Stimulated activated naive CD8-positive, alpha-beta T cell treated with anti-CD3 and anti-CD28 coated beads, Interleukin-15, amount 100 ng/mL, for 72 hours (primary cell): ENCODE measurements around the gene TTC33.
A peak's percentile ranks its signal among the peaks of the same experiment; 100 is the strongest.

ENCODE experiments used
- ATAC-seq: fragments of 150-1000 bp; cut with Tn5 transposase; 2 replicates; pipeline ENCODE4 v1.10.0; 2021; ENCODE audit warnings: mild to moderate bottlenecking, moderate library complexity
- DNase-seq, 2 donors: peaks; one replicate each; pipeline ENCODE4 v3.0.0; 2021 to 2022
- H3K27ac Mint-ChIP-seq, 2 donors: one replicate each; pipeline ENCODE4 v1.8.0; 2022; ENCODE audit warnings: mild to moderate bottlenecking in 2 of 2, mixed read lengths in 2 of 2, moderate library complexity in 2 of 2
- H3K27me3 Mint-ChIP-seq: one replicate; pipeline ENCODE4 v1.8.0; 2022; ENCODE audit warnings: mixed read lengths
- H3K4me1 Mint-ChIP-seq: one replicate; pipeline ENCODE4 v1.8.0; 2022; ENCODE audit warnings: mild to moderate bottlenecking, mixed read lengths
- H3K4me3 Mint-ChIP-seq, 2 donors: one replicate each; pipeline ENCODE4 v1.8.0; 2022; ENCODE audit warnings: mild to moderate bottlenecking in 2 of 2, mixed read lengths in 2 of 2, moderate library complexity in 1 of 2
- H3K9me3 Mint-ChIP-seq, 2 donors: one replicate each; pipeline ENCODE4 v1.8.0; 2022; ENCODE audit warnings: mixed read lengths in 2 of 2

The TTC33 gene

GRCh38 chr5:40634593-40634992 is 121.2 kb downstream of the TTC33 start:
- H3K4me1 Mint-ChIP-seq: peaks cover 20% of the 10 kb centered on the region
- H3K27ac Mint-ChIP-seq: no peak overlapping the region
- DNase-seq: no peak
- H3K4me3 Mint-ChIP-seq: no peak overlapping the region
- ATAC-seq: peak; percentile 35
- no peaks in the 10 kb centered on the region for H3K27me3 Mint-ChIP-seq
- H3K9me3 Mint-ChIP-seq: peaks cover 41 to 48% of the 10 kb centered on the region in 2 donors

DNA sequence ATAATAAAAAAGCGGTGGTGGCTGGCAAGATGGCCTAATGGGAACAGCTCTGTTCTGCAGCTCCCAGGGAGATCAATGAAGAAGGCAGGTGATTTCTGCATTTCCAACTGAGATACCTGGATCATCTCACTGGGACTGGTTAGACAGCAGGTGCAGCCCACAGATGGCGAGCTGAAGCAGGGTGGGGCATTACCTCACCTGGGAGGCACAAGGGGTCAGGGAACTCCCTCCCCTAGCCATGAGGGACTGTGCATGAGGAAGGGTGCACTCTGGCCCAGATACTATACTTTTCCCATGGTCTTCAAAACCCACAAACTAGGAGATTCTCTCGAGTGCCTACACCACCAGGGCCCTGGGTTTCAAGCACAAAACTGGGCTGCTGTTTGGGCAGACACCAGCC is 121.6 kb downstream of the TTC33 start:
- ATAC-seq (no peak), DNase-seq (no peak)
- Mint-ChIP-seq H3K9me3 (peaks cover 37 to 44% of the 10 kb centered on the region in 2 donors), H3K27me3 (no peaks in the 10 kb centered on the region), H3K4me1 (peaks cover 20% of the 10 kb centered on the region), H3K27ac (no peak overlapping the region), H3K4me3 (no peak overlapping the region)

- Mint-ChIP-seq H3K4me3 (no peak overlapping the region), H3K4me1 (peaks cover 26% of the 10 kb centered on the region), H3K27me3 (no peaks in the 10 kb centered on the region), H3K9me3 (peaks cover 13 to 22% of the 10 kb centered on the region in 2 donors), H3K27ac (no peak overlapping the region)
- no peak for DNase-seq
- ATAC-seq: no peak
These were observed 124.5 kb downstream of the TTC33 start for GRCh38 chr5:40631236-40631635.

- Mint-ChIP-seq H3K9me3 (peaks cover 4 to 11% of the 10 kb centered on the region in 2 donors), H3K4me3 (no peak overlapping the region), H3K27me3 (no peaks in the 10 kb centered on the region), H3K27ac (no peak overlapping the region), H3K4me1 (peaks cover 29% of the 10 kb centered on the region)
- no peak for ATAC-seq
- no peak for DNase-seq
These were observed 125.6 kb downstream of the TTC33 start for GRCh38 chr5:40630126-40630525.

DNA sequence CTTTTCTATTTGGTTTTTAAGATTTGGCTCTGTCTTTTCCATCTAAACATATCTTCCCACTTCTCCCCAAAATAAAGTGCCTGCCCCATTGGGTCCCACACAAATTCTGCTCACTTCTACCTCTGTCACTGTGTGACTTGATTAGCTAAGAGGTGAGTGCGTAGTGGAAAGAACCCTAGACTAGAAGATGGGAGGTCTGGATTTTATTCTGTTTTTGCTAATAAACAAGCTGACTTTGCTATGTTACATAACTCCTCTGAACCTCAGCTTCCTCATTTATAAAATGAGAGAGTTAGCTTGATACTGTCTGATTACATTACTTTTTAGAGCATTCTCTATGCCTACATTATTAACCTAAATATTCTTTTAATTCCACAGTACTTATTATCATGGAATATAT is 127.4 kb downstream of the TTC33 start:
- Mint-ChIP-seq H3K27ac (no peak overlapping the region), H3K27me3 (no peaks in the 10 kb centered on the region), H3K9me3 (peaks cover 4 to 7% of the 10 kb centered on the region in 2 donors), H3K4me1 (peaks cover 27% of the 10 kb centered on the region), H3K4me3 (no peak overlapping the region)
- no peak for DNase-seq
- no peak for ATAC-seq

DNA sequence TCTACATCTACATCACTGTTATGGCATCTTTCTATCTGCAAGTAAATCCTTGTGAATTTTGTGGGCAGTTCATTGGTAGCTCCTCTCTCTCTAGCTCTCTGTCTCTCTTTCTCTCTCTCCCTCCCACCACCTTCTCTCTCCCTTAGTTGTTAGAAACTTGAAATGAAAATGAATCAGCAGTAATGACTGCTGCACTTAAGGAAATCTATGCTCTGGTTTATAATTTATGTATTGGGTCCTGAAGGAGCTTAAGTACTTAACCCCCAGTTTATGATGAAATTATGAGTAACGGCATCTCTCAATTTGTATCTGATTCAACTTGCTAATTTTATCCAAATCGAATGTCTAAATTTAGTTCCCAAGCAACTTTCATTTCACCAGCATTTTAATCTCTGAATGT is 128.1 kb downstream of the TTC33 start:
- peaks cover 4 to 7% of the 10 kb centered on the region in 2 donors for H3K9me3 Mint-ChIP-seq
- DNase-seq (no peak), ATAC-seq (no peak)
- H3K27me3 Mint-ChIP-seq: no peaks in the 10 kb centered on the region
- H3K4me1 Mint-ChIP-seq: peaks cover 34% of the 10 kb centered on the region
- H3K4me3 Mint-ChIP-seq: no peak overlapping the region
- H3K27ac Mint-ChIP-seq: peak overlapping the region in 1 of 2 donors; percentile 24

DNA sequence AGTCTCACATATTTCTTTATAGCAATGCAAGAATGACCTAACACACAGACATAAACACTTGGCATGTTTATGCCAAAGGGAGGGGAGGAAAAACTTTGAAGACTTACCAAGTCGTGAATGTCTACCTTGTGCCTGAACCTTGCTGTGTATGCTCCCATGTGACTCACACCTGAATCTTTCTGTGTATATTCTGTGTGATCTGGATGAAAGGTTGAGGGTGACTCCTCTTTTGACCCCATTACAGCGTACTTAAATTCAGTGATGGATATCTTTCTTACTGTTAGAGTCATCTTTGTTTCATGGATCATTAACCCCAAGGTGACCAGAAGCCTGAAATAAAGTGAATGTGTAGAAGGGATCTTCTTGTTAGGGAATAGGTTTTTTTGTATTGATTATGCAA is 129.0 kb downstream of the TTC33 start:
- Mint-ChIP-seq H3K27me3 (no peaks in the 10 kb centered on the region), H3K4me1 (peaks cover 43% of the 10 kb centered on the region), H3K27ac (no peak overlapping the region), H3K9me3 (peaks cover 4 to 7% of the 10 kb centered on the region in 2 donors), H3K4me3 (no peak overlapping the region)
- ATAC-seq: no peak
- DNase-seq: no peak

DNA sequence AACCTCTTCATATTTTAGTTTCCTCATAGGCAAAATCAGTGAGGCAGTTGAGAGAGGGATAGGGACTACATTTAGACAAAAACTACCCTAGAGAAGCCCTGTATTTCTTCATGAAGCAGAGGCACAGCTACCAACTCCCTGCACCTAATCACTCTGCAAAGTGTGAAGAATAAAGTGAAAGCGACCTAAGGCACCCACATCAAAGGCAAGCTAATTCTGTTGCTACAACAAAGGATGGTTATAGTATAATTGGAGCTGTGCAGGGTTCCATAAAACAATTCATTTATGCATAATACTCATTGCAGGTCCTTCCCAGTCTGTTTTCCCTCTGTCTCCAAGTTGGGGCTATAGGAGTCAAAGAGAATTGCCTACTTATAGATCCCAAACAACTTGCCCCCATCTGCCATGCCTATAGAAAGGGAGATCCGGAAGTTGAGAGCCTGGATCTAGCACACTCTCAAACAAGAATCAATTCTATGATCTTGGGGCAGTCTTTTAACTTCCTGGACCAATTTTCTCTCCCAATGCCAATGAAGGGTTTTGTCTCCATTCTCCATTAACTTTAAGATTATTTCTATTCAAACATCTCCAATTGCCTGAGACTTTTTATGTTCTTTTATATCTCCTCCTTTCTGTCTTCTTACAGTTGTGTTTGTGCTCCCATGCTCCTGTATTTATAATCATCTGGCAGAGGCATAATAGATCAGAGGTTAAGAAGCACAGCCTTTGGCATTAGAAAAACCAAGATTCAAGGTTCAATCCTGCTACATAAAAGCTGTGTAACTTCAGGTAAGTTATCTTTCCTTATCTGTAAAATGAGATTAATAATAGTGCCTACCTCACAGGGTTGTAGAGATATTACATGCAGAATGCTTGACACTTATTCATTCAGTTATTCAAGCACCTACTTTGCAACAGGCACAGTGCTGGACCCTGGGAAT is 132.0 kb downstream of the TTC33 start:
- peak; percentile 86 for ATAC-seq
- peaks cover 7% of the 10 kb centered on the region for H3K27me3 Mint-ChIP-seq
- peak overlapping the region in 1 of 2 donors; percentile 23 for H3K27ac Mint-ChIP-seq
- DNase-seq: peak in 1 of 2 donors; percentile 10
- peaks cover 0 to 7% of the 10 kb centered on the region in 2 donors for H3K9me3 Mint-ChIP-seq
- no peak overlapping the region for H3K4me3 Mint-ChIP-seq
- H3K4me1 Mint-ChIP-seq: peaks cover 37% of the 10 kb centered on the region

- no peak for DNase-seq
- H3K4me3 Mint-ChIP-seq: no peak overlapping the region
- ATAC-seq: no peak
- peaks cover 7% of the 10 kb centered on the region for H3K27me3 Mint-ChIP-seq
- H3K9me3 Mint-ChIP-seq: peaks cover 0 to 7% of the 10 kb centered on the region in 2 donors
- peaks cover 33% of the 10 kb centered on the region for H3K4me1 Mint-ChIP-seq
- no peak overlapping the region for H3K27ac Mint-ChIP-seq
These were observed 133.1 kb downstream of the TTC33 start for GRCh38 chr5:40622463-40623252.

- Mint-ChIP-seq H3K4me3 (no peak overlapping the region), H3K27me3 (peaks cover 7% of the 10 kb centered on the region), H3K9me3 (no peaks in the 10 kb centered on the region), H3K4me1 (peaks cover 43% of the 10 kb centered on the region), H3K27ac (no peak overlapping the region)
- no peak for DNase-seq
- no peak for ATAC-seq
These were observed 136.3 kb downstream of the TTC33 start for GRCh38 chr5:40619421-40619820.

GRCh38 chr5:40618926-40619325 is 136.8 kb downstream of the TTC33 start:
- ATAC-seq: no peak
- peaks cover 7% of the 10 kb centered on the region for H3K27me3 Mint-ChIP-seq
- peaks cover 39% of the 10 kb centered on the region for H3K4me1 Mint-ChIP-seq
- DNase-seq: no peak
- no peak overlapping the region for H3K27ac Mint-ChIP-seq
- no peaks in the 10 kb centered on the region for H3K9me3 Mint-ChIP-seq
- no peak overlapping the region for H3K4me3 Mint-ChIP-seq

GRCh38 chr5:40616781-40617180 is 139.0 kb downstream of the TTC33 start:
- peaks cover 7% of the 10 kb centered on the region for H3K27me3 Mint-ChIP-seq
- no peaks in the 10 kb centered on the region for H3K9me3 Mint-ChIP-seq
- DNase-seq (no peak), ATAC-seq (no peak)
- H3K4me1 Mint-ChIP-seq: peaks cover 18% of the 10 kb centered on the region
- no peak overlapping the region for H3K27ac Mint-ChIP-seq
- no peak overlapping the region for H3K4me3 Mint-ChIP-seq

DNA sequence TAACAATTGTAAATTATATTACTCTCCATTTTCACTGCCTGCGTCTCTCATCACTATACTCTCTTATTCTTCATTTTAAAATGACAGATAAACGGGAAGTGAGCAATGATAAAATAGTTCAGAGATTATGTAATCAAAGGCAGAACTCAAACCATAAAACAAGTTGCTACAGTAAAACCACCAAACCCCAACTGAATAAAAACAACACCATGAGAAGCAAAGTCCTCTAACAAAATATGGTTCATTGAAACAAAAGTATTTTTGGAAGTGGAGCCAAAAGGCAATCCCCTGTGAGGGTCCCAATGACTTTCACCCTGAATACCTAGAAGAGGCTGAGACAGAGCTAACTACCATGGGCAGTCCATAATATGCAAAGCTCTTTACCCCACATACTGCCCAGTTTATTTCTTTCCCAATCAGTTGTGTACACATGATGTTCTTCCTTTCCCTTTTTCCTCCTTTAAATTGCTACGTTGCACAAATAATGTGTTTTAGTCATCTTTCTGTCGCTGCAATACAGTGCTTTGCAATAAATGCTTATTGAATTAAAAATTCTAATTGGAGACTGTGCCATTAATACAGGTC is 140.1 kb downstream of the TTC33 start:
- peak overlapping the region; percentile 52 to 64 for H3K4me3 Mint-ChIP-seq
- H3K27me3 Mint-ChIP-seq: peaks cover 5% of the 10 kb centered on the region
- H3K4me1 Mint-ChIP-seq: peaks cover 18% of the 10 kb centered on the region
- no peak for DNase-seq
- peak overlapping the region in 1 of 2 donors; percentile 27 for H3K27ac Mint-ChIP-seq
- peaks cover 4 to 6% of the 10 kb centered on the region in 2 donors for H3K9me3 Mint-ChIP-seq
- peak; percentile 76 for ATAC-seq

DNA sequence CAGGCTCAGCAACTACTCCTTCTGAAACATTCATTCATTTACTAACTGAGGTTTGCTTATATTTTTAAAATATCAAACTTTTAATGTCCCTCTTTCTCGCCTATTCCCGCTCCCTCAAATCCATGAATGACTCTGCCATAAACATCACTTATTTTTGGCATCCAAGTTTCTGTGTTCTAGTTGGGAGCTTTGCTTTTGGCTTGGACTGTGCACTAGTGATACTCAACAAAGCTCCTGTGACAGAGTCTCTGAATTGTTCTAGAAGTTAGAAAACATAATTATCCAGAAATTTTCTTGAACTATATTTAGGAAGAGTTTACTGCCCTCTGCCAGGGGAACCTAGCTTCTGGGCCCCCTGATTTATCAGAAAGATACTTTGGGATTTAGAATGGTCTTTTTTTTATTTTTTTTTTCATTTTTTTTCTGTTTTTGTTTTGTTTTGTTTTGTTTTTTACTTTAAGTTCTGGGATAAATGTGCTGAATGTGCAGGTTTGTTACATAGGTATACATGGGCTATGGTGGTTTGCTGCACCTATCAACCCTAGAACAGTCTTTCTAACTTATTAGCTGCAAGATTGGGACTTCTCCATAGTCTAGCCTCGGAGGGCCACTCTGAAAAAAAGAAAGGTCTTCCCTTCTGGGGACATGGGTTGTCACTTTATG is 140.7 kb downstream of the TTC33 start:
- H3K4me1 Mint-ChIP-seq: peaks cover 18% of the 10 kb centered on the region
- DNase-seq (no peak), ATAC-seq (no peak)
- no peak overlapping the region for H3K27ac Mint-ChIP-seq
- H3K9me3 Mint-ChIP-seq: peaks cover 4 to 7% of the 10 kb centered on the region in 2 donors
- no peaks in the 10 kb centered on the region for H3K27me3 Mint-ChIP-seq
- H3K4me3 Mint-ChIP-seq: peak overlapping the region; percentile 52 to 64

DNA sequence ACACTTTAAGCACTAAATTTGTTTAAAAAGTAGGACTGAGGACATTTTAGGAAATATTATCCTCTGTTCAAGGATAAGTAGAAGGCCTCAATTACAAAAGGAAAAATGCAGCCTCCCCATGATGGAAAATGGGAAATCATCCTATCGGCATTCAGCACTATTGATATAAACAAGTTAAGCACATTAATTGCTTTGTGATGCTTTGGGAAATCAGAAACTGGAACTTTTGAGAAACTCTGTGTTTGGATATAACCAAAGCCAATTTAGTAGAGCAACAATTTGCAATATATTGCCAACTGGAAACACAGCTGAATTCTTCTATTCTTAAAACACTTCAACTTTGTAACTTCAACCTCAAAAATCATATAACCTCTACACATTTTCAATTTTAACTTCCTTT is 141.3 kb downstream of the TTC33 start:
- peaks cover 18% of the 10 kb centered on the region for H3K4me1 Mint-ChIP-seq
- no peak overlapping the region for H3K4me3 Mint-ChIP-seq
- no peak overlapping the region for H3K27ac Mint-ChIP-seq
- no peaks in the 10 kb centered on the region for H3K27me3 Mint-ChIP-seq
- DNase-seq (no peak), ATAC-seq (no peak)
- H3K9me3 Mint-ChIP-seq: peaks cover 4 to 7% of the 10 kb centered on the region in 2 donors
